Right hindlimb (tissue), 1 donor: ENCODE measurements around the gene GSTM2.
"Not testable (repeated sequence)": the region's sequence is repeated elsewhere in the genome, so short reads cannot be mapped to it uniquely, and the experiment has no call there.

ENCODE experiments used
- DNase-seq: peaks from one replicate; pipeline ENCODE4 v3.0.0-alpha.2; 2018

GSTM2 gene

GRCh38 chr1:109685399-109685798 is 17.5 kb downstream of the GSTM2 start:
- not testable (repeated sequence) for DNase-seq

- not testable (repeated sequence) for DNase-seq
Measured at GRCh38 chr1:109685890-109686289, 18.0 kb downstream of the GSTM2 start.

DNA sequence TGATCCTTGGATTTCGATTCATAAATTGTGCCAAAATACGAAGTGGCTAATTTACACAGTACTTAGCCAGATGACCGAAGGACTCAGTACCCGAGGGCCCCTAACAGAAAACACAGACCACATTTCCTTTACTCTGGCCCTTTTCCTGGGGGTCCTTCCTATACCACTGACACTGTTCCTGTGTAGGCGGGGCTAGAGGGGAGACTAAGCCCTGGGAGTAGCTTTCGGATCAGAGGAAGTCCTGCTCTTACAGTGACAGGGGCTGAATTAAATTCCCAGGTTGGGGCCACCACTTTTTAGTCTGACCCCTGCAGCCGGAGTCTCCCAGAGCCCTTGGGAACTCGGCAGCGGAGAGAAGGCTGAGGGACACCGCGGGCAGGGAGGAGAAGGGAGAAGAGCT is 19.3 kb downstream of the GSTM2 start:
- DNase-seq: not testable (repeated sequence)

DNA sequence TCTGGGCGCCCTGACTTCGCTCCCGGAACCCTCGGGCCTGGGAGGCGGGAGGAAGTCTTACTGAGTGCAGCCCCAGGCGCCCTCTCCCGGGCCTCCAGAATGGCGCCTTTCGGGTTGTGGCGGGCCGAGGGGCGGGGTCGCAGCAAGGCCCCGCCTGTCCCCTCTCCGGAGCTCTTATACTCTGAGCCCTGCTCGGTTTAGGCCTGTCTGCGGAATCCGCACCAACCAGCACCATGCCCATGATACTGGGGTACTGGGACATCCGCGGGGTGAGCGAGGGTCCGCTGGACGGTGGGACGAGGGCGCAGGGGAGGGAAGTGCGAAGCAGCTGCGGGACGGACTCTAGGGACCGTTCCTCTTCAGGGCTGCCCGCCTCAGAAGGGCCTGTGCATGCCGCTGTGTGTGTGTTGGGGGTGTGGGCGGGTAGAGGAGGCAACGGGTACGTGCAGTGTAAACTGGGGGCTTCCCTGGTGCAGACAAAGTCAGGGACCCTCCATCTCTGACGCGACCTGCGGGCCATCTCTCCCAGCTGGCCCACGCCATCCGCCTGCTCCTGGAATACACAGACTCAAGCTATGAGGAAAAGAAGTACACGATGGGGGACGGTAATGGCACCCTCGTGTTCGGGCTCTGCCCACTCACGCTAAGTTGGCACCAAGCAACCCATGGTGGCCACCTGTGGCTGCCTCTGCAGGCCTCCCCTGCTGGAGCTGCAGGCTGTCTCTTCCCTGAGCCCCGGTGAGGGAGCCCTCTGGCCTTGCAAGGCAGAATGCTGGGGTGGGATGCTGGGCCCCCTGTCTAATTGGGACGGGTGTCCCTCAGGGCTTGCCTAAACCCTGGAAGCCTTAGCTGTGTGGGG is 20.0 kb downstream of the GSTM2 start, which contains the start of gene GSTM1:
TSS of gene GSTM1 (plus strand) at position 177 of the 859 bp plus-strand sequence. CDS start at position 234, 57 bp downstream.
- no peak for DNase-seq

DNA sequence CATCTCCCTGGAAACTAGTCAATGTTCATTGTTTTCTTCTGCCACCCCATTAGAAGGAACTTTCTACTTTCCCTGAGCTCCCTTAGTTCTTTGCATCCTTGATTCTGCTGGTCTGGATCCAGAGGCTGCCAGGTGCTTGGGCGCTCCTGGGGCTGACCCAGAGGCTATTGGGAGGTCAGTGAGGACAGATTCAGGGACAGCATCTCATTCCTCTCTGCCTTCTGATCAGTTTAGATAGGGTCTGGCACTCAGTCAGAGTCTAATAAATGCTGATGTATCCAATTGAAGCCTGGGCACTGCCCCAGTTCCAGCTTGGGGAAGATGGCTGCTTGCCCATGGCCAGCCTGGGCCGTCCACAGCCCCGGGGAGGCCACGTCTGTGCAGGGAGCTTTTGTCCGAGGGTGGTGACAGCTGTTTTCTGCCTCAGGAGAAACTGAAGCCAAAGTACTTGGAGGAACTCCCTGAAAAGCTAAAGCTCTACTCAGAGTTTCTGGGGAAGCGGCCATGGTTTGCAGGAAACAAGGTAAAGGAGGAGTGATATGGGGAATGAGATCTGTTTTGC is 22.1 kb downstream of the GSTM2 start:
- DNase-seq: no peak

DNA sequence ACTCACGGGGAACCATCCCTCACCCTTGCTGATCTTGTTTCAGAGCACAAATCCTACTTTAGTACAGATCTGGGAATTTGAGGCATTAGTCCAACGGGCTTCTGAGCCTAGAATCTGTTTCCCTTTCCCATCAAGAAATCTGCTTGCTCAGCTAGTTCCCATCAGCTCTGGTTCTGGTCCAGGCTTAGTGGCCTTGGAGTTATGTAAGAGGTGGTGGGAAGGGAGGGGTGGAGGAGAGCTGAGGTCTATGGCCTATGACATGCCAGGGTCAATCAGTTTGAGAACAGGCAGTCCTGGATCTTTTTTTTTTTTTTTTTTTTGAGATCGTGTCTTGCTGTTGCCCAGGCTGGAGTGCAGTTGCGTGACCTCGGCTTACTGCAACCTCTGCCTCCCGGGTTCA is 23.9 kb downstream of the GSTM2 start:
- no peak for DNase-seq

GRCh38 chr1:109694400-109694799 is 26.5 kb downstream of the GSTM2 start:
- DNase-seq: not testable (repeated sequence)

DNA sequence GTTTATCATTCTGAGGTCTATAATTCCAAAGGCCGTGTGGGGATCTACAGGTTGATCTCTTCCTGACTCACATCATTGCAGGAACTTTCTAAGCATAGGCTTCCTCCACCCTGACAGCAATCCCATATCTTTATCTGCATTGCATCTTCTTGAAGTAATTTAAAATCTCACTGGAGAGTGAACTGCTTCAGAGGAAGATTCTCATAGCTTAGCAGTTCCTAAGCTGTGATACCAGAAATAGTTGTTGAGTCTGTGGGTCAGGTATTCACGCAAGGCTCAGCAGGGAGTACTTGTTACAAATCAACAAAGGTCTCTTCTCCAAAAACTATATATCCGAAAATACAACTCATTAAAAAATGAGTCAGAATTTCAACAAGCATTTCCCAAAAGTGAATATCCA is 27.3 kb downstream of the GSTM2 start:
- not testable (repeated sequence) for DNase-seq

- no peak for DNase-seq
Measured at GRCh38 chr1:109697066-109697465, 29.2 kb downstream of the GSTM2 start.

GRCh38 chr1:109697861-109698260 is 30.0 kb downstream of the GSTM2 start:
- DNase-seq: not testable (repeated sequence)

- DNase-seq: not testable (repeated sequence)
Measured at GRCh38 chr1:109702940-109703339, 35.1 kb downstream of the GSTM2 start.

- DNase-seq: no peak
Measured at GRCh38 chr1:109704173-109704572, 36.3 kb downstream of the GSTM2 start.

DNA sequence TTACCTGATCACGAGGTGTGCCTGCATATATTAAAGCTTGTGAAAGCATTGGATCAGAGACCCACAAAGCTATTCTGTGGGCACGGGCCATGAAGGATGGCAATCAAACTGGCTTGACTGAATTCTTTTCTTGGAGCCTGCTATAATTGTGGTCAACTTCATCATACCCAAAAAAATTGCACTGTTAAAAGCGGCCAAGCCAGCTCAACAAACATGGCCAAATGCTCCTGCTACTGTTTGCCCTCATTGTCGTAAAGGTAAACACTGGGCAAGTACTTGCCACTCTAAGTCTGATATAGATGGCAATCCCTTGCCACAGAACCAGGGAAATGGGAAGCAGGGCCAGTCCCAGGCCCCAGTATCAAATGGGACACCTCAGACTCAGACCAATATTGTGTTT is 37.6 kb downstream of the GSTM2 start:
- no peak for DNase-seq

DNA sequence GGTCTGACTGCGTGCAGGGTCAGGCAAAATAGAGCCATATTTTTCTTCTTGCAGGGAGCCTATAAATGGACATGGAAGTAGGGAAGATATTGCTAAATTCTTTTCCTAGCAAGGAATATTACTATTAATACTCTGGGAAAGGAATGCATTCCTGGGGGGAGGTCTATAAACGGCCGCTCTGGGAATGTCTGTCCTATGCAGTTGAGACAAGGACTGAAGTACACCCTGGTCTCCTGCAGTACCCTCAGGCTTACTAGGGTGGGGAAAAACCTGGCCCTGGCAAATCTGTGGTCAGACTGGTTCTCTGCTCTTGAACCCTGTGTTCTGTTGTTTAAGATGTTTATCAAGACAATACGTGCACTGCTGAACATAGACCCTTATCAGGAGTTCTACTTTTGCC is 41.1 kb downstream of the GSTM2 start:
- not testable (repeated sequence) for DNase-seq

GRCh38 chr1:109709822-109710221 is 42.0 kb downstream of the GSTM2 start:
- not testable (repeated sequence) for DNase-seq

DNA sequence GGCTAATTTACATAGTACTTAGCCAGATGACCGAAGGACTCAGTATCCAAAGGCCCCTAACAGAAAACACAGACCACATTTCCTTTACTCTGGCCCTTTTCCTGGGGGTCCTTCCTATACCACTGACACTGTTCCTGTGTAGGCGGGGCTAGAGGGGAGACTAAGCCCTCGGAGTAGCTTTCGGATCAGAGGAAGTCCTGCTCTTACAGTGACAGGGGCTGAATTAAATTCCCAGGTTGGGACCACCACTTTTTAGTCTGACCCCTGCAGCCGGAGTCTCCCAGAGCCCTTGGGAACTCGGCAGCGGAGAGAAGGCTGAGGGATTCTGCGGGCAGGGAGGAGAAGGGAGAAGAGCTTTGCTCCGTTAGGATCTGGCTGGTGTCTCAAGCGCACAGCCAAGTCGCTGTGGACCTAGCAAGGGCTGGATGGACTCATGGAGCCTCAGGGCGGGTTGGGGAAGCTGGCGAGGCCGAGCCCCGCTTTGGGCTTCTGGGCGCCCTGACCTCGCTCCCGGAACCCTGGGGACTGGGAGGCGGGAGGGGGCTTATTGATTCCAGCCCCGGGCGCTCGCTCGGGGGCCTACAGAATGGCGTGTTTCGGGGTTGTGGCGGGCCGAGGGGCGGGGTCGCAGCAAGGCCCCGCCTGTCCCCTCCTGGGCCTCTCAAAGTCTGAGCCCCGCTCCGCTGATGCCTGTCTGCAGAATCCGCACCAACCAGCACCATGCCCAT is 43.9 kb downstream of the GSTM2 start, which contains the start of gene GSTM5:
TSS of gene GSTM5 (plus strand) at position 659 of the 728 bp plus-strand sequence. CDS start at position 721, 62 bp downstream.
- DNase-seq: peak; percentile 62

DNA sequence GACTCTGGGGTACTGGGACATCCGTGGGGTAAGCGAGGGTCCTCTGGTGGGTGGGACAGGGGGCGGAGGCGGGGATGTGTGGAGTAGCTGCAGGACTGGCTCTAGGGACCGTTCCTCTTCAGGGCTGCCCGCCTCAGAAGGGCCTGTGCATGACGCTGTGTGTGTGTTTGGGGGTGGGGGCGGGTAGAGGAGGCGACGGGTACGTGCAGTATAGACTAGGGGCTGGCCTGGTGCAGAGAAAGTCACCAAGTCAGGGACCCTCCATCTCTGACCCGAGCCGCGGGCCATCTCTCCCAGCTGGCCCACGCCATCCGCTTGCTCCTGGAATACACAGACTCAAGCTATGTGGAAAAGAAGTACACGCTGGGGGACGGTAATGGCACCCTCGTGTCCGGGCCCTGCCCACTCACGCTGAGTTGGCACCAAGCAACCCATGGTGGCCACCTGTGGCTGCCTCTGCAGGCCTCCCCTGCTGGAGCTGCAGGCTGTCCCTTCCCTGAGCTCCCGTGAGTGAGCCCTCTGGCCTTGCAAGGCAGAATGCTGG is 44.5 kb downstream of the GSTM2 start:
- DNase-seq: no peak

DNA sequence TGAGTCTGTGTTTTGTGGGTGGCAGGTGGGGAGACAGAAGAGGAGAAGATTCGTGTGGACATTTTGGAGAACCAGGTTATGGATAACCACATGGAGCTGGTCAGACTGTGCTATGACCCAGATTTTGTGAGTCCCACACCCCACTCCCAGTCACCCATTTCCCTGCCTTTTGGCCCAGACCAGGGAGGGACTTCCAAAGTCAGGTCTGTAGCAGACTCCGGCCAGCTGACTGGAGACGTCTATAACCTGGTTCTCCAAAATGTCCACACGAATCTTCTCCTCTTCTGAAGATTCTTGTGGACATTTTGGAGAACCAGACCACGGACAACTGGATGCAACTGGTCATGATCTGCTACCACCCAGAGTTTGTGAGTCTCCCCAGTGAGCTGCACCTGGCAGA is 45.8 kb downstream of the GSTM2 start:
- DNase-seq: no peak

- no peak for DNase-seq
Measured at GRCh38 chr1:109714661-109715372, 47.0 kb downstream of the GSTM2 start.

- no peak for DNase-seq
Measured at GRCh38 chr1:109716121-109716520, 48.3 kb downstream of the GSTM2 start.

DNA sequence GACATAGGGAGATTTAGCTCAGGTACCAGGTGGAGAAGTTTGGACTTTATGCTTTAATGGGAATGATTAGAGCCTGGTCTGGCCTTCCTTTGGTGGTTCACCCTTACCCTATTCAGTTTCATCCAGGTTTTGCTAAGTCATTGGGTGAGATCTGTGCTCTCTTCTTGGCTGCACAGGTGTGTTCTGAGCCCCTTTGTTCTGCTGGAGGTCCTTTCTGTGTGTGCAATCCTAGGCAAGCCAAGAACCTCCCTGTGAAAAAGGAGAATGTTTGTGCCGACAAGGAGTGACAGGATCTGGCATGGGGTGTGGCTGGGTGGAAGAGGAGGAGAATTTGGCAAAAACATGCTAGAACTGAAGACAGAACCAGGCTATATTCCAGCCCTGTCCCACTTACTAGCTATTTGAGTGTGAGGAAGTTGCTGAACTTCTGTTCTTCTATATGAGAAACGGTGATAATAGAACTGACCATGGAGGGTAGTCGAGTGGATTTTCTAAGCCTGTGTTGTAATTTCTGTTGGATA is 48.8 kb downstream of the GSTM2 start:
- no peak for DNase-seq

DNA sequence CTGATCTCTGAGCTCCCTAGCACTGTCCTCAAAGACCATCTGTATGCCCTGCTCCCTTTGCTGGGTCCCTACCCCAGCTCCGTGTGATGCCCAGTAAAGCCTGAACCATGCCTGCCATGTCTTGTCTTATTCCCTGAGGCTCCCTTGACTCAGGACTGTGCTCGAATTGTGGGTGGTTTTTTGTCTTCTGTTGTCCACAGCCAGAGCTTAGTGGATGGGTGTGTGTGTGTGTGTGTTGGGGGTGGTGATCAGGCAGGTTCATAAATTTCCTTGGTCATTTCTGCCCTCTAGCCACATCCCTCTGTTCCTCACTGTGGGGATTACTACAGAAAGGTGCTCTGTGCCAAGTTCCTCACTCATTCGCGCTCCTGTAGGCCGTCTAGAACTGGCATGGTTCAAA is 49.9 kb downstream of the GSTM2 start:
- no peak for DNase-seq
